Stomach smooth muscle (tissue), 2 donors: ENCODE data around the gene PPP1R8.
"Not testable (repeated sequence)": the region's sequence is repeated elsewhere in the genome, so short reads cannot be mapped to it uniquely, and the experiment has no call there.

Source experiments
- H3K27ac ChIP-seq: one replicate; pipeline ENCODE4 v1.7.0; 2013; ENCODE audit warnings: mild to moderate bottlenecking, low read length, inconsistent platforms
- H3K27me3 ChIP-seq, 2 donors: one replicate each; pipeline ENCODE4 v1.7.0; 2013; ENCODE audit warnings: low read length in 2 of 2; ENCODE audit not compliant: insufficient read depth in 2 of 2, control insufficient read depth in 1 of 2
- H3K36me3 ChIP-seq, 2 donors: one replicate each; pipeline ENCODE4 v1.7.0; 2013; ENCODE audit warnings: low read length in 2 of 2; ENCODE audit not compliant: control insufficient read depth in 2 of 2, insufficient read depth in 2 of 2
- H3K4me1 ChIP-seq: one replicate; pipeline ENCODE4 v1.7.0; 2013; ENCODE audit warnings: low read length; ENCODE audit not compliant: control insufficient read depth, insufficient read depth
- H3K4me3 ChIP-seq, 2 donors: one replicate each; pipeline ENCODE4 v1.7.0; 2013; ENCODE audit warnings: low read length in 2 of 2
- H3K9ac ChIP-seq, 2 donors: one replicate each; pipeline ENCODE4 v1.7.0; 2013; ENCODE audit warnings: low read length in 2 of 2, mild to moderate bottlenecking in 1 of 2
- H3K9me3 ChIP-seq, 2 donors: one replicate each; pipeline ENCODE4 v1.7.0; 2013; ENCODE audit warnings: low read length in 2 of 2; ENCODE audit not compliant: control insufficient read depth in 2 of 2
- donor health status: healthy.
- donor health status: Pancreatic carcinoma.

The PPP1R8 gene

DNA sequence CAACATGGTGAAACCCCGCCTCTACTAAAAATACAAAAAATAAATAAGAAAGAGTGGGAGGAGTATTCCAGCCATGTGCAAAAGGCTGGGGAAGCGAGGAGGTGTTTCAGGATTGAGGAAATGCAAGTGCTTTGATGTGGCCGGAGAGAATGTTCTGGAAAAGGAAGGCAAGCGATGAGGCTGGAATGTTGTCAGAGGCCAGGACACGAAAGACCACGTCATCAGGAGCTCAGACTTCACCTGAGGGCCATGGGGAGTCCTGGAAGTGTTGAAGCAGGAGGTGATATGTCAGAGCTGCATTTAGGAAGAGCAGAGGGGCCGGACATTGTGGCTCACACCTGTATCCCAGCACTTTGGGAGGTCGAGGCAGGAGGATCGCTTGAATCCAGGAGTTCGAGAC is 30.9 kb downstream of the PPP1R8 start:
- Histone ChIP-seq H3K9me3 (no peaks in the 10 kb centered on the region), H3K4me3 (no peak overlapping the region), H3K27me3 (no peaks in the 10 kb centered on the region), H3K9ac (no peak overlapping the region), H3K36me3 (no peaks in the 10 kb centered on the region), H3K27ac (no peak overlapping the region), H3K4me1 (peaks cover 5% of the 10 kb centered on the region)

DNA sequence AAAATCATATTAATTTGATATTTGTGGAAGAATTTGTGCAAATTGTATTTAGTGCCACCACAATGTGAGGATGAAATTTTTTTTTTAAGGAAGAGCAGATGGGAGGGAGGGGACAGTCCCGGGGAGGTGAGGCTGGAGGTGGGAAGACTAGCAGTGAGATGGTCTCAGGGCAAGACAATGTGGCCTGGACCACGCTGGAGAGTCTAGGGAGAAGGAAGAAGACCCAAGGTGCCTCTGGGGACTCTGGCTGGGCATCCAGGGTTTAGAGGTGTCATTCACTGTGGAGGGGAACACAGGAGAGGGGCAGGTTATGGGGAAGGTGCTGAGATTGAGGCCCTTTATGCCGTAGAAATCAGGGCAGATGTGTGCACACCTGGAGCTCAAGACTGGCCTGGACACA is 31.4 kb downstream of the PPP1R8 start:
- Histone ChIP-seq H3K9ac (no peak overlapping the region), H3K9me3 (no peaks in the 10 kb centered on the region), H3K27ac (no peak overlapping the region), H3K36me3 (no peaks in the 10 kb centered on the region), H3K4me3 (no peak overlapping the region), H3K27me3 (no peaks in the 10 kb centered on the region), H3K4me1 (peaks cover 5% of the 10 kb centered on the region)

DNA sequence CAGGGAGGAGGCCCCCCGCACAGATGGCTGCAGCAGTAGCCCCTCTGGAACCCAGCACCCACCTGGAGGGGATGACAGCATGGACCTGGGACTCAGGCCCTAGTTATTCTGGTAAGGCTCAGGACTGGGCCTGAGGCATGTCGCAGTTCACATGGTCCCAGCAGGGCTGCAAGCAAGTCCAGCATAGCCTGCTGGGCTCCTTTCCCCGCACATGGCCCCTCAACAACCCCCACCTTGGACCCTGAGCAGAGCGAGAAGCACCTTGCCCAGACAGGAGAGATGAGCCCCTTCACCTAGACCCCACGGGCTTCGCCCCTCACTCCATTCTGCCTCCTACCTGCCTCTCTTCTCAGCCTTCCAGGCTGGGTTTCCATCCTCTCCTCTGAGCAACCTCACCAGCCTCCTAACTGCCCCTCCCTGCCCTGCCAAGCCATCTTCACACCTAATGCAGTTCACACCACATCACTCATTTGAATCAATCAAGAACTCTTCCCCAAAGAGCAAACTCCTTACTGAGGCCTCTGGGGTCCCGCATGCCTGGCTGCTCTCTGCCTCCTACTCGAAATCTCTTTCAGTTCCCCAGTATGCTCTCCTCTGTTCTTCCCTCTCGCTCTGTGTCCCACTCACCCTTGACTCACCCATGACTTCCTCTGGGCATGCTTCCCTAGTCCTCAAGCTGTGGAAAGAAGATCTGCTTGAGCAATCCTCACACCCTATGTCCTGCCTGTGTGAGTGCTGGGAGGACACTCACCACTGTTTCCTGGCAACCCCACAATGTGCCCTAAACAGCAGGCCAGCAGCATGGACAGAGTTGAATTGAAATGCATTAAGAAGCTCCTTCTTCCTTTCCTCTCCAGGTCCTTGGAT is 32.3 kb downstream of the PPP1R8 start:
- no peaks in the 10 kb centered on the region for H3K36me3 ChIP-seq
- no peak overlapping the region for H3K4me3 ChIP-seq
- peaks cover 5% of the 10 kb centered on the region for H3K4me1 ChIP-seq
- no peaks in the 10 kb centered on the region for H3K27me3 ChIP-seq
- H3K27ac ChIP-seq: peak overlapping the region; percentile 6
- no peaks in the 10 kb centered on the region for H3K9me3 ChIP-seq
- no peak overlapping the region for H3K9ac ChIP-seq

DNA sequence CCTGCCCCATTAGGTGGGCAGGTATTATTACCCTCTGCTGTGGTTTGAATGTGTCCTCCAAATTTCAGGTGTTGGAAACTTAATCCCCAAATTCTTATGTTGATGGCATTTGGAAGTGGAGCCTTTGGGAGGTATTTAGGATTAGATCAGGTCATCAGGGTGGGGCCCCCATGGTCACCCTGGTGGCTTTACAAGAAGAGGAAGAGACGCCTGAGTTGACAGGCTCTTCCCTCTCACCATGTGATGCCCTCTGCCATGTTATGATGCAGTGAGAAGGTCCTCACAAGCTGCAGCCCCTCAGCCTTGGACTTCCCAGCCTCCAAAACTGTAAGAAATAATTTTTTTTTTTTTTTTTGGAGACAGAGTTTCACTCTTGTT is 32.9 kb downstream of the PPP1R8 start:
- H3K9me3 ChIP-seq: no peaks in the 10 kb centered on the region
- H3K36me3 ChIP-seq: no peaks in the 10 kb centered on the region
- no peaks in the 10 kb centered on the region for H3K27me3 ChIP-seq
- H3K4me1 ChIP-seq: no peaks in the 10 kb centered on the region
- no peak overlapping the region for H3K9ac ChIP-seq
- H3K4me3 ChIP-seq: no peak overlapping the region
- peak overlapping the region; percentile 6 for H3K27ac ChIP-seq

DNA sequence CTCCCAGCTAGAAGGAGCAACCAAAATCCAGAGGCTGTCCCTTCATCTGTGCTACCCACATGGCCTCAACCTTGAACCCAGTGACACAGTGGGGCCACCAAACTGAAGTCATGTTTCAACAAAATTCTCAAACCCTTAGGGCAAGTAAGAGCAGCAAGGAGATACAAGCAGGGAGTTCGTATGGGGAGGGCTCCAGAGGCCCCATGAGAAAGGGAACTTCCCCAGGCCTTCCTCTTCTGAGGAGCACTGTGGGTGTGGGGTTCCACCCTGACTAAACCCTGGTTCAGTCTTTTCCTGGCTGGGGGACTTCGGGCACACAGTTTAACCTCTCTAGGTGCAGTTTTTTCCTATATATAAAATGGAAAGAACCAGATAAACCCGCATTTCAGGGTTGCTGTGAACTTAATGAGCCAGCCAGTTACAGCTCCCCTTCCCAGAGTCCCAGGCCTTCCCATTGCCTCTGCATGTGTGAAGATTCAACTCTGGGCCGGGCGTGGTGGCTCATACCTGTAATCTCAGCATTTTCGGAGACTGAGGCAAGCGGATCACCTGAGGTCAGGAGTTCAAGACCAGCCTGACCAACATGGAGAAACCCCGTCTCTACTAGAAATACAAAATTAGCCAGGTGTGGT is 33.8 kb downstream of the PPP1R8 start:
- H3K9me3 ChIP-seq: no peaks in the 10 kb centered on the region
- H3K4me3 ChIP-seq: no peak overlapping the region
- H3K9ac ChIP-seq: no peak overlapping the region
- H3K4me1 ChIP-seq: no peaks in the 10 kb centered on the region
- no peaks in the 10 kb centered on the region for H3K36me3 ChIP-seq
- H3K27ac ChIP-seq: no peak overlapping the region
- no peaks in the 10 kb centered on the region for H3K27me3 ChIP-seq

DNA sequence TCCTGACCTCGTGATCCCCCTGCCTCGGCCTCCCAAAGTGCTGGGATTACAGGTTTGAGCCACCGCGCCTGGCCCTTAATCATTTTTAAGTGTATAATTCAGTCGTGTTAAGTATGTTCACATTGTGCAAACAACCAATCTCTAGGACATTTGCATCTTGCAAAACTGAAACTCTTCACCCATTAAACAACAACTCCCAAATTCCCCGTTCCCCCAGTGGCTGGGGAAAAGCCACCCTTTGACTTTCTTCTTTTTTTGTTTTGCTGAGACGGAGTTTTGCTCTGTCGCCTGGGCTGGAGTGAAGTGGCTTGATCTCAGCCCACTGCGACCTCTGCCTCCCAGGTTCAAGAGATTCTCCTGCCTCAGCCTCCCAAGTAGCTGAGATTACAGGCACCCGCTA is 35.2 kb downstream of the PPP1R8 start:
- Histone ChIP-seq H3K9ac (no peak overlapping the region), H3K4me1 (no peaks in the 10 kb centered on the region), H3K4me3 (no peak overlapping the region), H3K36me3 (no peaks in the 10 kb centered on the region), H3K9me3 (no peaks in the 10 kb centered on the region), H3K27me3 (no peaks in the 10 kb centered on the region), H3K27ac (no peak overlapping the region)

DNA sequence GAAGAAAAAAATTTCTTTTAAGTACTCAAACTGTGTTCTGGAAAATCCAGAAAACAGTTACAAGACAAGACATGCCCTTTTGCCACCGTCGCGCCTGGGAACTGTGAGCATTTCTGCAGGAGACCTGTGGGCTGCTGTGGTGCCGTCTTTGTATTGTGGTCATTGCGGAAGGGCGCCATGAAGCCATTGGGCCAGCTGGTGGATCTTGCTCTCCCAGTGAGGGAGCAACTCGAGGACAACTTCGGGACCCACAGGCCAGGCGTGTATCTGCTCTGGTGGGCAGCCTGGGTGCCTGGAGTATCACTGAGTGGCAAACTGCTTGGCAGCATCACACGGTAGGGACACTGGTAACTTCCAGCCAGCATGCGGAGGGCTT is 38.0 kb downstream of the PPP1R8 start:
- H3K27me3 ChIP-seq: peaks cover 8 to 11% of the 10 kb centered on the region in 2 donors
- peaks cover 8% of the 10 kb centered on the region for H3K4me1 ChIP-seq
- H3K4me3 ChIP-seq: no peak overlapping the region
- no peak overlapping the region for H3K27ac ChIP-seq
- no peaks in the 10 kb centered on the region for H3K9me3 ChIP-seq
- H3K9ac ChIP-seq: no peak overlapping the region
- H3K36me3 ChIP-seq: no peaks in the 10 kb centered on the region

DNA sequence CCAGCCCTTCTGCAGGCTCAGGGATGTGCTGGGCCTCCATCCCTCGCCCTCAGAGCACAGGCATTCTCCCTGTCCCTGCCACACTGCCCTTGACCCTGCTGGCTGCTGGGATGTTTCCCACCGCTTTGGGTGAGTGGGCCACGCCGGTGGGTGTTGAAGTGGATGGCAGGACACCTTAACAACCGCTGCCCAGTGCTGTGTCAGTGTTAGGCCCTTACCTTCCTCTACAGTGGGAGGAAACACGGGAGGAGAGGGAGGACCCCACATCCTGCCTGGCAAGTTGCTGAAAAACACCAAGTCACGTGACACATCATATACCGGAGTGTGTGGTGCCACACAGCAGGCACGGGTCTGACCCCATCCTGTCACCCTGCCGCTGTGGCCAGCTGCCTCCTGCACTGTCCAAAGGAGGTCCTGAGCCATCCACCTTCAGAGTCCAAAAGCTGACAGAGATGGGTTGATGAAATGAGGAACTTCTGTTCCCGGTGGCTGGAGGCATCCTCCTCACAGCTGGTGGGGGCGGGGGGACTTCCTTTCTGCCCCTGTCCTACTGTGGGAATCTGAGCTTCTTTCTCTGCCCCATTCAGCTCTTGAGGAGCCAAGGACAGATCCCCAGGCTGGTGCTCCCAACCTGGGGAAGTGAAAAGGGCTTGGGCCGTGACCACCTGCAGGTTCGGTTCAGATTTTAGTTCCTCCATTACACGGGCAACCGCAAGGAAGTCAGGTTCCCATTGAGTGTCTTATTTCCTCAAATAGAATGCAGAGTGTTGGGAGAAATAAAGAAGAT is 38.5 kb downstream of the PPP1R8 start:
- Histone ChIP-seq H3K27ac (no peak overlapping the region), H3K9ac (no peak overlapping the region), H3K9me3 (no peaks in the 10 kb centered on the region), H3K4me3 (no peak overlapping the region), H3K4me1 (peaks cover 9% of the 10 kb centered on the region), H3K27me3 (peaks cover 10 to 11% of the 10 kb centered on the region in 2 donors), H3K36me3 (no peaks in the 10 kb centered on the region)

DNA sequence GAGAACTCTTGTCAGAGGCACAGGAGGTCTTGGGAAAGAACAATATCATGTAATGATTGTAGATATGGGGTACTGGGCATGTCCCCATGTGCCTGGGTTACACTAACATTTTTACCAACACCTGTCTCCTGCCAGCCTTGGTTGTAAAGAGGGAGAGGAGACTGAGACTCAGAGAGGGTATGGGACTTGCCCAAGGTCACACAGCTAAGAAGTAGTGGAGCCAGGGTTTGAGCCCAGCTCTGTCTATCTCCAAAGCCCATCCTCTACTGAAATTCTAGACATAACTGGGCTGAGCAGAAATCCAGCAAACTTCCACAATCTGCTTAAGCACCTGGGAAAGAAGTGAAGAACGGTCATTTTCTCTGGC is 39.1 kb downstream of the PPP1R8 start:
- no peak overlapping the region for H3K27ac ChIP-seq
- H3K9me3 ChIP-seq: no peaks in the 10 kb centered on the region
- no peak overlapping the region for H3K4me3 ChIP-seq
- peaks cover 10 to 11% of the 10 kb centered on the region in 2 donors for H3K27me3 ChIP-seq
- H3K9ac ChIP-seq: no peak overlapping the region
- H3K4me1 ChIP-seq: peaks cover 9% of the 10 kb centered on the region
- no peaks in the 10 kb centered on the region for H3K36me3 ChIP-seq

DNA sequence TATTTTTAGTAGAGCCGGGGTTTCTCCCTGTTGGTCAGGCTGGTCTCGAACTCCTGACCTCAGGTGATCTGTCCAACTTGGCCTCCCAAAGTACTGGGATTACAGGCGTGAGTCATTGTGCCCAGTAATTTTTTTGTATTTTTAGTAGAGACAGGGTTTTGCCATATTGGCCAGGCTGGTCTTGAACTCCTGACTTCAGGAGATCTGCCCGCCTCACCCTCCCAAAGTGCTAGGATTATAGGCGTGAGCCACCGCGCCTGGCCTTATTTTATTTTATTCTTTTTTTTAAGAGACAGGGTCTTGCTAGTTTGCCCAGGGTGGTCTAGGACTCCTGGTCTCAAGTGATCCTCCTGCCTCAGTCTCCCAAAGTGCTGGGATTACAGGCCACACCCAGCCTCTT is 40.5 kb downstream of the PPP1R8 start:
- H3K27me3 ChIP-seq: peaks cover 10 to 11% of the 10 kb centered on the region in 2 donors
- not testable (repeated sequence) for H3K36me3 ChIP-seq, H3K9me3 ChIP-seq, H3K9ac ChIP-seq, H3K4me1 ChIP-seq, H3K27ac ChIP-seq, H3K4me3 ChIP-seq
